GM10266 (cell line): ENCODE measurements around the gene IFT88.

Source experiments
- DNase-seq: peaks from one replicate; pipeline ENCODE4 v3.0.0; 2012; ENCODE audit errors: extremely low spot score
- CTCF ChIP-seq: IDR thresholded peaks from 2 replicates; pipeline ENCODE4 v1.5.1; 2012; ENCODE audit warnings: mild to moderate bottlenecking, low read depth; ENCODE audit not compliant: control insufficient read depth, insufficient read depth; ENCODE audit errors: missing control alignments

IFT88 gene

GRCh38 chr13:20713014-20713376 is 146.0 kb downstream of the IFT88 start:
- DNase-seq: no peak
- TF ChIP-seq CTCF: no peak

DNA sequence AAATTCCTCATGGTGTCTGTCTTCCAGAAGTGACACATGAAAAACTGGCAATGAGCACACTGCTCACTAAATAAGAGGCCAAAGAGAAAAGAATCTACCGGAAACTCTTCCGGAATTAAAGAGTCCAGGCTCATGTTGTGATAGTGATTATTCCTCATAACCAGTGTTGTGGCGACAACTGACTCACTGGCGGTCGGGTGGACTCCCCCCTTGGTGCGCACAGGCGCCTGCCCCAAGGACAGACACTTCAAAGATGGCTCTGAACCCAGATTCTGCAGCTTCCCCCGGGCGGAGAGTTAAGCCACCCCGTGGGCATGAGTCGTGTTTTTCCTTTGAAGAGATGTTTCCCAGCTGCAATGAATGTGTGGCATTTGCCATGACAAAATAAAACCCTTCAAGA is 146.8 kb downstream of the IFT88 start:
- TF ChIP-seq CTCF: no peak
- no peak for DNase-seq

DNA sequence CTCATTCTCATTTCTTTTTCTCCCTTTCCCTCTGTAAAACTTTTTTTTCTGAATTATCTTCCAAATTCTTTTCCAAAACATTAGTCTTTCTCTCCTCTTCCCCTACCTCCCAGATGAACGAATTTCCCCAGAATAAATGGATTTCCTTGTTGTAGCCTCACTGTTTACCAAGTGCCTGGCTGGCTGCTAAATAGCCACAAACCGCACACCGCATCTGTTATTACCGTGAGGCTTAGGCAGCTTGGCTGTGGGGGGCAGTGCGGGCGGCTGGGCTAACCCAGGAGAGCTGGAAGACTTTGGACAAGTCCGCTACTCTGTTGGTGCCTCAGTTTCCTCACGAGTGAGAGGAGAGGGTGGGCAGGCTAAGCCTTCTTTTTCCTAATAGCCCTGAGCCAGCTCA is 147.2 kb downstream of the IFT88 start:
- DNase-seq: no peak
- no peak for TF ChIP-seq CTCF

DNA sequence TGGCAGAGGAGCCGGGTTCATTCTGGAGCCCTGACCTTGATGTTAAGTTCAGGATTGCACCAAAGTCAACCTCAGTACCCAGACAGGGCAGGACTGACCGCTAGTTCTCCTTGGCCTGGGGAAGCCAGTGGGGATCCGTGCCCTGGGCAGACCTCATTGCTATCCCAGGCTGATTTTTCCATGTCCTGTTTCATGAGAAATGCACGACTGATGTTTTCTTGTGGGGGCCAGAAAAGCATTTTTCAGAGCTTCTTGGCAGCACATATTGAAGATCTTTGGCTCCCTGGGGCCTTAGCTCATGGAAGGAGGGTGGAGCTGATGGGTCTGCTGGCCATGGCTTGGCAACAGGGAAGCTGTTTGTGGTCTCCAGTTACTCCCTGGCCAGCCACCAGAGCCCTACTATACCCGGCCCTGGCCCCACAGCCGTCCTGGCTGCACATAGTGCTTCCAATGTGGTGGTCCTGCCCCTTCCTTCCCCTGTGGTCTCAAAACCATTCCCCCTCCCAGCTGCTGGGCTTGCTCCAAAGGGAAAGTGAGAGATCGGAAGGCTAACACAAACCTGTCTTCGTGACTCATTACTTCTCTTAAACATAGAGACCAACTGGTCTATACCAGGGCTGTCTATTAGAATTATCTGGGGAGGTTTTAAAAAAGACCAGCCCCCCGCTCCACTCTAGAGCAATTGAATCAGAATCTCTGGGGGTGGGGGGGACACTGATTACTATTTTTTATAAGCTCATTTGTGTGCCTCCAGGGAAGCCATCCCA is 147.8 kb downstream of the IFT88 start:
- TF ChIP-seq CTCF: no peak
- peak; percentile 25 for DNase-seq

- no peak for TF ChIP-seq CTCF
- no peak for DNase-seq
Measured at GRCh38 chr13:20715330-20715712, 148.4 kb downstream of the IFT88 start.

DNA sequence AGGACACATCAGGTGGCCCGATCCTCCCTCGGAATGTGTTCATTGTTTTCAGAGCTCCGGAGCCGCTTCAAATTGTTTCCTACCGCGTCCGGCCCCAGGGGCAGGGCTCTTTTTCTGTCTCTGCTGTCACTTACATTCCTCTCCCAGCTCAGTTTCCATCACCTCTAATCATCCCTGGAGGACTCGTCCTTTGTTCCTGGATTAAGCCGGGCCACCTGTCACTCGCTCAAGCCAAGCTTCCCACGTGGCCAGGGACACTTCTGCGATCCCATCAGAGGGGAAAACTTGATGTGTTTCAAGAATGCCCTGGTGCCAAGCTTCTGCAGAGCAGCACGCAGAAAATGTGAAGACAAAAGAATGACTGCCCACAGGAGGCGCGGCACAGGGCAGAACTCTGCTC is 150.0 kb downstream of the IFT88 start:
- DNase-seq: no peak
- TF ChIP-seq CTCF: no peak

GRCh38 chr13:20717581-20718542 is 150.9 kb downstream of the IFT88 start:
- no peak for TF ChIP-seq CTCF
- no peak for DNase-seq
